Dedifferentiated amniotic fluid mesenchymal stem cell (primary cell): ENCODE data around the gene AFF3.
"Not testable (repeated sequence)": the region's sequence is repeated elsewhere in the genome, so short reads cannot be mapped to it uniquely, and the experiment has no call there.

Experiments used
- DNase-seq: peaks from one replicate; pipeline ENCODE4 v3.0.0-alpha.2; 2016; ENCODE audit errors: extremely low spot score

AFF3 gene

DNA sequence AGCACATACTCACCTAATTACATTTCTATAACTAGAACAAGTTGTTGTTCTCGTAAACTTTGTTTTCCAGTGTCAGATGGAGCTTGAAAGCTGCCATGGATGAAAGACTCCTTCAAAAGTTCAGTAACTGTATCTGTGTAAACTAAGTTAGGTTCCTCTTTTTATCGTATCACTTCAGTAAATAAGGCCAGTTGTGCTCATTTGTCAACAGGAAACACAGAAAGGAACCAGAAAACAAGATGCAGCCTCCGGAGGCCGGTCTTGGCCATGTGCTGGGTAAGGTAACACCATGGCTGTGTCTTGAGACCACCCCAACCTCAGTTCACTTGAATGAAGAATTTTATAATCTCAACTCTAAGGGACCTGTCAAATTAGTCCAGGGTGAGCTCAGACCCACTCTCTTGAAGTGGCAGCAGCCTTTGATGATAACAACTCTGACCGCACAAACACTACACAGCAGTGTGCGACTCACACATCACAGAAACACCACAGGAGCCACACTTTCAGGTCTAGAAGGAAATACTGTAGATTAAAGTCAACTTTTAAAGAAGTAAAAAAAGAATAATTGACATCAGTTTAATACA is 213.8 kb downstream of the AFF3 start:
- no peak for DNase-seq

DNA sequence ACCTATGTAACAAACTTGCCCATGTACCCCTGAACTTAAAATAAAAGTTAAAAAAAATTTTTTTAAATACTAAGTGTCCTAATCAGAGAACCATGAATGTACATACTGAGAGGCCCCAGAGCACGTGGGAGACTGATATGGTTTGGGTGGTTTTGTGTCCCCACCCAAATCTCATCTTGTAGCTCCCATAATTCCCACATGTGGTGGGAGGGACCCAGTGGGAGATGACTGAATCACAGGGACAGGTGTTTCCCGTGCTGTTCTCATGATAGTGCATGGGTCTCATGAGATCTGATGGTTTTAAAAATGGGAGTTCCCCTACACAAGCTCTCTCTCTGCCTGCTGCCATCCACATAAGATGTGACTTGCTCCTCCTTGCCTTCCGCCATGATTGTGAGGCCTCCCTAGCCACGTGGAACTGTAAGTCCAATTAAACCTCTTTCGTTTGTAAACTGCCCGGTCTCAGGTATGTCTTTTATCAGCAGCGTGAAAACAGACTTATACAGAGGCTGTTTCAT is 214.6 kb downstream of the AFF3 start:
- DNase-seq: not testable (repeated sequence)

DNA sequence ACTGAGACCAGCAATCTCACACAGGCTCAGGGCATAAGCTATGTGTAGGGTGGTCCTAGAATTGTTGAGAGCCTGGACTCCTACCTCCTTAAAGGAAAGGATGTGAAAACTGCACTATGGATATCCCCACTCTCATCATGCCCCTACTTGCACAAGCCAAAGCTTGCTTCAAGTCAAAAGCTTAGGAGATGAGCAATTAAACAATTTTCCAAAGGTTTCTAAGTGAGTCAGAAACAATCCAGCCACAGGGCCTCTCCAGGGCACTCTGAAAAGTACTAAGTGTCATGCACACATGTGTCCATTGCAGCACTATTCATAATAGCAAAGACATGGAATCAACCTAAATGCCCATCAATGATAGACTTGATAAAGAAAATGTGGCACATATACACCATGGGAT is 215.4 kb downstream of the AFF3 start:
- DNase-seq: no peak

DNA sequence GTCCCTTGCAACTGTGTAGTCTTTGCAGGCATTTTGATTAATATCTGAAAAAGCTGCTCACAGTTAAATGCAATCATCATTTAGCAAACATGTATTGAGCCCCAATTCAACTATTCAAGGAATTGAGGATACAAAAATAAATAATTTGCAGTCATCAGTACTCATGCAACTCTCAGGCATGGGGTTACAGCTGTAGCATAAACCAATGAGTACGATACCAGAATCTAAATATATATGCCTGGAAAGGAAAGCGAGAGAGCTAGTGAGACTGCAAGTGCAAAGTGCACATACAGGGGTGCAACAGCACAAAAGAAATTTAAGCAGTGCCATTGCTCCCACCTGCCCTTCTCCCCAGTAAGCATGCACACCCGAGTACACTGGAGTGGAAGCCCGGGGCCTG is 216.4 kb downstream of the AFF3 start:
- DNase-seq: no peak

DNA sequence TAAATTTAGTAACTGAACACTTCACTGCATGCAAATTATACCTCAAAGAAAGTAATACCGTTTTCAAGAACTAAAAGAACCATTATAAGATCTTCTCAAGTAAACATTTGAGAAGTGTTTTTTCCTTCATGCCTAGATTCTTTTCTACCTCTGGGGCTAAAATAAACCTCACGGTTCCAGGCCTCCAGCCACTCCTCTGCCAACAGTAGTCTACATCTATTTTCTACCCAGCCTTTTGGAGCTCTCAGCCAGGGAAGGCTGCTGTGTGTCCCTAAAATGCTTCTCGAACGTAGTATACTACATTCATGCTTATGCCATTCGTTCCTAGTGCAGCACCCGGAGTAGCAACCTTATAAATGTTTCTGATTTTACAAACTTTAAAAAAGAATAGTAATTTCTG is 219.7 kb downstream of the AFF3 start:
- DNase-seq: no peak

DNA sequence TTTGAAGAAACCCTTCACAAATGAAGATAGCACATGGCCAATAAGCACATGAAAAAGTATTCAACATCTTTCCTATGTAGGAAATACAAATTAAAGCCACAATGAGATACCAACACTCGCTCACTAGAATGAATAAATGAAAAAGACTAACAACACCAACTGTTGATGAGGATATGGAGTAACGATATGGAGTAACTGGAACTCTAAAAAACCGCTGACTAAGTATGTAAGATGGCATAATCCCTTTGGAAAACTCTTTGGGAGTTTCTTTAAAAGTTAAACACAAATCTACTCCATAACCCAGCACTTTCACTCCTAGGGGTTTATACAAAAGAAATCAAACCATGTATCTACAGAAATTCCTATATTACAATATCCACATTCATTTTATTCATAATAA is 220.5 kb downstream of the AFF3 start:
- no peak for DNase-seq

DNA sequence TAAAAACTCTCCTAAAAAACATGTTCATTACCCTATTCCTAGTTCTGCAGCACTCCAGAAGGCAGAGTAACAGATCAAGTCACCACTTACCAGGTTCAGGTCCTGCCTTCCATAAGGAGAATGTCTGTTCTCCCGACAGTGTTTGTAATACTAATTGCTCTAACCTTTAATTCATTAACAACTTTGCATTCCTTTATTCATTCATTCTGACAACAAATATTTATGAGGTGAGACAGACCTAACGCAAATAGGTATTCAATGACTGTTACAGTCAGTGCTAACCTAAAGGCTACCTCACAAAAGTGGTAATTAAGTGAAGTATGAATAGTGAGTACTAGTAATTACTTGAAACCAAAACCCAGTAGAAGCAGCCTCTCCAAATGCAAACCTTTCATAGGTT is 224.0 kb downstream of the AFF3 start:
- DNase-seq: no peak

DNA sequence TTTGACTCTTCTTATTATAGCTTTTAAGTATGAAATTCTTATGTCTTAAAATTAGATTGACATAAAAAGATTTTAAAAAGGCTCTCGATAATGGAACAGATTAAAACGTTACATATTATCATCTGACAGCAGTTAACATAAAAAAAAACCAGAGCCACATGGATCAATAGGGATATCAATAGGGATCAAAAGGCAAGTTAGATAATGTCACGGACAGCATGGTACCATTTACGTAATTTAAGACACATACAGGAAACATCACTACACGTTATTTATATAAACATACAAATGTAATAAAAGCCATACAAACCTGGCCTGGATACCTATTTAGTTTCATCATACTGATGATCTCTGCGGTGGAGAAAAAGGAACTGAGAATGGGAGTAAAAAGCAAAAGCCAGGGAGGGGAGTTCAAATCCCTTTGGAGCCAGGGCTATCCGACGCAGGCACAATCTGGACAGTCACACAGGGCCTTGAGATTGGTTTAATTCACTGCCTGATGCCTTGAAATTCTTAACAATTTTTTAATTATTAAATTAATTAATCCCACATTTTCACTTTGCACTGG is 227.2 kb downstream of the AFF3 start:
- no peak for DNase-seq

DNA sequence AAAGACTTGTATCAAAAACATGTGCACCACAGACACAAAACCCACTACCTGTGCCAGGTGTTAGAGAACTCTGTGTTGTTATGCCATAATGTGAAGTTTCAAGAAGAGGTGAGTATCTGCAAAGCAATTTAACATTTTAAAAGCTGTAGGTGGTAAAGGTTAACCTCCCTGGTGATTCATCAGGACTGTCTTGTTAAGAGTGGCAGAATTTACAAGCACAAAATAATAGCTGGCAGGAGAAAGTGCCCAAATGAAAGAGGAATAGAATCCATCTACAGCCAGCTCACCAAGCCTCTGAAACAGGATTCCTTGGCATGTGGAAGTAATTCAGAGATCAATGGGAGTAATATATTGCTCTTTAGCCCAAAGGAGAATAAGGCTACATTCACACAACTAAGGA is 230.7 kb downstream of the AFF3 start:
- DNase-seq: no peak

DNA sequence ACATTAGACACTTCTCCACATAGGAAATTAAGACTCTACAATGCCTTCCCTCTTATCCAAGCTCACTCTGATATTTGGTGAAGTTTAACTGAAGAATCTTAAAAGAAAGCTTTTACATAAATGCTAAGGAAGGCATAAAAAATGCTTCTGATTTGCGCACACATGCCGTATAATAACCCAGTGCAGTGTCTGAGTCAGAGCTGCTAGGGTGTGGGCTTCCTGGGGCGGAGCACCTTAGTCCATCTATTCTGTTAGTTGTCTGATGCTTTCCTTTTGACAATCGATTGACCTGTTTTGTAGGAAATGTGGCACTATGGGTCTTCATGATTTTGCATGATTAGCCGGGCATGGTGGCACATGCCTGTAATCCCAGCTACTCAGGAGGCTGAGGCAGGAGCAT is 231.5 kb downstream of the AFF3 start:
- DNase-seq: no peak

DNA sequence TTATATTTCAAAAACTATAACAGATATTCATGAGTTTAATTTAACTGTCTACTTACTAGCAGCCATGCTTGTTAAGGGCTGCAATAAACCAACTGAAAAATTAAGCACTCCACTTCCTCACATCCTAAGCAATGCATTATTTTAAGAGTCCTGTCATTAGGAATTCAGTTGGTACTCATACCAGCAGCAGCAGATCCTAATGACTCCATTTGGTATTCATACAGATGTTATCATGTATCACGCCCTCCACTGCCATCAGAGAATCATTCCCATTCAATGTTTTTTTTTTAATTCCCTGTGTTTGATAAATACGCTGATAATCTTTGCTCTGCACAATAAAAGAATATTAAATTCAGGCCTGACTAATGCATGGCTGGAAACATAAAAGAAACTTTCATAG is 236.8 kb downstream of the AFF3 start:
- no peak for DNase-seq

DNA sequence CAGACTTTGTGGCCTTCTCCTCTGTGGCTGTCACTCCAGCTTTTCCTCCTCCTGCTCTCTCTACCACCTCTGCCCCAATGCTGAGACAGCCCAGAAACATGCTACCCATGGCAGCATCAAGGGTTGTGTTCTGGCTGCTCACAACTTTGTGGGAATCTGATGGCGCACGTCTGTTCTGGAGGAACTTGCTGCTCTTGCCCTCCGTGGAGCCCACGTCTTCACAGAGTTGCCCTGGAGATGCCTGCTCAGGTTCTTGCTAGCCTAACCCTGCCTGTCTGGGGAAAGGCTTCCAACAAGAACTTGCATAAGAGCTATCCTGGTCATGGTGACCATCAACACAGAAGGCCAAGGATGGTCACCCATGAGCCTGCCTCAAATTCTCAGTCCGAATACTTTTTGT is 237.4 kb downstream of the AFF3 start:
- DNase-seq: no peak

DNA sequence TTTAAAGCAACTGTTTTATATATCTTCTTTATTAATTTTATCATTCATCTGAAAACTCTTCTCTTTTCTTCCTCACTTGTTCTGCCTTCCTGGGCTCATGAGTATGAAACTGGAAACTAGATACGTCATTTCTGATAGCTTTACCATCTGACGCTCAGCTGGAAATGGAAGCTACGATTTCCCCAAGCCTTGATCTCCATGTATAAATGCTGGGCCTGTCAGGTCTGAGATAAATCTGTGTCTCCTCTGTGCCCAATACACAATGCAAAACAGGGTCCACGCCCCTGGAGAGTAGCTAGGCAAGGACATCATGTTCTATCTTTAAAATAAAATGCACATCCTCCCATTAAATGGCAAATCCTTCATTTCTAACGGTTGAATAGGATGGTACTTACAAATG is 238.4 kb downstream of the AFF3 start:
- DNase-seq: no peak

DNA sequence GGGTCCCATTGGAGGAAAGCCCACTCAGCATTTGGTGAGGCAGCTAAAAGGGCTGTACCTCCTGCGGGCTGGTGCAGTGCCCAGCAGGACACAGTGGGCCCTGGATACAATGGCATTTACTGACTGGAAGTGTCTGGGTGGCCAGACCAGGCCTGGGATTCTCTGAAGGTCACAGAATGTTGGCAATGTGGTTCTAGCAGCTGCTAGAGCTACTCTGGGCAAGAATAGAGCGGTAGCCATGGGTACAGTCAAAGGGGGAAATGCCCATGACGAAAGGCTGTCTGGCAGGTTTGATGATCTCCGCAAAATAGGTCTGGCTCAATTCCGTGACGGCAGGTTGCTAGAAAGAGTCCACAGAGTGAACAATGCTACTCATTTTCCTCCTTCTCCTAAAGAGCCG is 241.8 kb downstream of the AFF3 start:
- DNase-seq: no peak

DNA sequence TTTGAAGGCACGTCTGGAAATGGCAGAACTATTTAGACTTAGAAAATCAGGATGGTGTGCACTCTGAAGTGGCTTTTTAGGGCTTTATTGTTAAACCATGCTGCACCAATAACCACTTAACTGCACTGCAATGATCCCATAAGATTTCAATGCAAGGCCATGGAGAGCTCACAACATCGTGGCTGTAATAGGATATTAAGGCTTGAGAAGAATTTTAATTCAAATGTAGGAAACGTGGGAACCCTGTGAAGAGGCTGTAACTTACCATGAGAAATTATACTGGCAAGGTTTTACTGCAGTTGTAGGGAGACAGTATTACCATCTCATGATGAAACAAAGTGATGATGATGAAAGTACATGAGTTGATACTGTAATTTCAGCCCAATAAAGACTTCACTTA is 242.5 kb downstream of the AFF3 start:
- DNase-seq: peak; percentile 22

DNA sequence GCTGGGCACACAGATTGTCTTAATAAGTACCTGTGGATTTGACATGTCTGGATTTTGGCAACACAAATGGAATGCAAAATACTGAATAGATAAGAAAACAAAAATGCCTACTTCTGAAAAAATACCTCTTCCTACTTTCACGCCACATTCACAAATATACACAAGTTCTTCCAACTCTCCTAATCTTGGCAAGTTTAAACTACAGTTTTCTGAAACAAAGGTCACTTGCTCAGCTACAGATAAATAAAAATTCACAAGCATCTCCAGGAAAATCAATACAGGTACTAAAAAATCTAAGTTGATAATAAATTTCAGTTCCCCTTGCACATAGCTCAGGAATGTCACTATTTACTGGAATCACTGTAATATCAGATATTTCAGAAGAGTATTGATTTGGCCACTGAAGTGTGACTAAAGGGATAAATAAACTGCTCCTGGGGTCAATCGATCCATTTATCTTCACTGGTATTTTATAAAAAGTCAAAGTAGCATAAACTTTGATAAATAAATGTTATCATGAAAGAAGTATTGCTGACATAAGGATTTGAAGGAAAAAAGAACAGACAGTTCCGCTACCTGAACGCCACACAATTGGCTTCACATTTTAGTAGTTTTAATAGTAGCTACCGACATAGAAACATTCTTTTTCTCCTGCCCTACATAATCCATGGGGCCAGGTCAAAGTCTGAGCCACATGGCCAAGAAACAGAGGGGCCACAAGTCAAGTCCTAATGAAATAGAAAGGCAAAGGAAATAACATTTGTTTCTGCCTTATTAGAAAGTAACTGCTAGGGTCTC is 243.1 kb downstream of the AFF3 start:
- DNase-seq: no peak

DNA sequence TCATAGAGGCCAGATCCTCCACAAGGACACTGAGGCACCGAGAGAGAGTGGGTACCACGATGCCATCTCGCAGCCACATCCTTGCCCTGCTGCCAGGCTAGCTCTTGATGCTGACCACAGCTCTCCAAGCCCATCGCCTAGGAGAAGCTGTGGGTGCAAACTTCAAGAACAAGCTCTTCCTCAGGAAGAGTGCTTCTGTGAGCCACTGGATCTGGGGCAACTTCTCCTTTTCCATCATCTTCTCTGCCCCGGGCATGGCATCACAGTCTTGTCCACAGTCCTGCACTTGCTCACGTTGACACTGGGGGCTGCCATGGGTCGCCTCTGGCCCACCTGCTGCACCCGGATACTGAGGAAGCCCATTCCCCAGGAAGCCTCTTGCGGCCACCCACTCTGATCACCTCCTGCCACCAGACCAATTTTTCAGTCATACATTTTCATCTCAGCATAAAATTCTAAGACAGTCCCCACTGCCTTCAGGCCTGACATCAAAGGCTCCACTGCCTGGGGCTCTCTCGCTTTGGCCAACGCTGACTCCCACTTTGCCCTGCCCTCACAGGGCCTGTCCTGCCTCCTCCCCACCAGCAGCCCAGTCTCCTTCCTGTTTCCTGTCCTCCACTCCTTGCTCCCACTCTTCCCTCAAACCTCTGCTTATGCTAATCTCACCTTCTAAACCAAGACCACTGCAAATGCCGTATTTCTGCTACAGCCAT is 243.9 kb downstream of the AFF3 start:
- DNase-seq: no peak

DNA sequence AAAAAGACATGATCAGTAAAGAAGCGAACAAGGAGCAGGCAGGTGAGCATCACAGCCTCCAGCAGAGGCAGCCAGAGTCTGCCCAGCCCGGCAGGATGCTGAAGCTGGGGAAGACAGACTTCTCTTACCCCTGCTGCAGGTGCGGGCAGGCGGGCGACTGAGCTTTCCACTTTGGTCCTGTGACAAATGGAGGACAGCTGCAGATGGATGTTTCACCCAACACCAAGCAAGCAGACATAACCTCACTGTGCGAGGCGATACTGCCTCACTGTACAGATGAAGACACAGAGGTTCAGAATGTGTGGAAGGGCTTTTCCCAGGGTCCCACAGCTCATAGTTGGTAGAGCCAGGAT is 251.0 kb downstream of the AFF3 start:
- DNase-seq: no peak

DNA sequence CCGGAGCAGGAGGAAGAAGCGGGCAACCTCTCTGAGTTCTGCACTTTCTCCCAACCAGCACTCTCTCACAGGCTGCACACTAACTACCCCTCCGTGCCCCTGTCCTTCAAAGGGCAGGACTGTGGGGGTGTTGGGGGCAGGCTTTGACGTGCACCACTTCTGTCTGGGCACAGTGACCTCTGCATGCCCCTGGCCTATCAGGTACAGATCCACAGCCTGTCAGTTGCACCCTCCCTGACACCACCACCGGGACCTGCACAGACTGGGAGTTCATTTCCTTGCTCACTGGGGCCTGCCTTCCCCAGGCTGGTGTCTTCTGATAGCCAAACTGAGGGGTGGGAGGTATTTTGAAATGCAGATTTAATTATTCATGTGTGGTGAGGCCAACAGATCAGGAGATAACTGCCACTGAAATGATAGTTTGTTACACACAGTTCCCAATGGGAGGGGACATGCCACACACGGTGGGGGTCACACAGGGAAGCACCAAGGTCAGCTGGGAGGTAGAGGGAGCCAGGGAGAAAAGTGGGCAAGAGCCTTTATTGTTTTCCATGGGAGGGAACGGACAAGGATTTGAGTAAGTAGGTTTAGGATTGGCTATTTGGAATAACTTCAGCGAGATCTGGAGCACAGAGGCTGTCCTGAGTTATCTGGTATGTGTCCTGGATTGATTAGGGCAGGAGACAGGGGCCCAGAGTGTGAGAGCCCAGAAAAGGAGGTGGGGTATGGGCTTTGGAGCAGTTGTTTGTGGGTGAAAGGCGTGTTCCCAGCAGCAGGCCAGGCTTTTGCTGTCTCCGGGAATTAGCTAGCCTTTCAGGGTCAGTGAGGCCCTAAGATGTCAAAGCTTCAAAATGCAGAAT is 251.6 kb downstream of the AFF3 start:
- no peak for DNase-seq

DNA sequence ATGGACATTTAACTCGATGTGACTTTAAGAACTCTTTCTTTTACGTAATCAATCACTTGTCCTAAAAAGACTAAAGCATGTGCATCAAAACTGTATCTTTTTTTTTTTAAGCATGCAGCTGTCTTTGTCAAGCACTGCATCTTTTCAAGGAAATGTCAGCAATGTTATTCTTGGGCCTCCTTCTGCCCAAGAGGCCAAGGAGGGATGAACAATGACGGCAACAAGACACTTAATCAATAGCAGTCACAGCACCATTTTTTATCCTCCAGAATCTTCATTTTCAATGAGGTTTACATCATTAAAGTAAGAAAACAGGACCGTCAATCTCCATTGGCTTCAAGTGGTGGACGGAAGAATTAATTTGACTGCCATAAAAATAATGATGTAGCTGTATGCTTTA is 253.8 kb downstream of the AFF3 start:
- no peak for DNase-seq

DNA sequence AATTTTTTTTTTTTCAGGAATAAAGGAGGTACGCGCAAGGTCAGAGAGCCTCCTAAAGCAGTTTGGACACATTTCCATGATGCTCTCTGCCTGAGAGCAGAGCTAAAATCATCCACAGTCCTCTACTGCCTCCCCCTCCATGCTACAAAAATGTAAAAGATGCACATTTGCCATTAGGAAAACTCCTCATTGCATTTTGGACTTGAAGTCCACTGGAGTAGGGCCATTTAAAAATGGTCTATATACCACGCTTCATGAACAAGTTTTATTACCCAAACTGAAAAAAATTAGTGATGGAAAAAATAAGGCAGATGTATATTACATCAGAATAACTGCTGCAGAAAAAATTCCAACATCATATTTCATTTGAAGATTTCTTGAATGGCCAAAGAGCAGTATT is 256.0 kb downstream of the AFF3 start:
- DNase-seq: no peak

DNA sequence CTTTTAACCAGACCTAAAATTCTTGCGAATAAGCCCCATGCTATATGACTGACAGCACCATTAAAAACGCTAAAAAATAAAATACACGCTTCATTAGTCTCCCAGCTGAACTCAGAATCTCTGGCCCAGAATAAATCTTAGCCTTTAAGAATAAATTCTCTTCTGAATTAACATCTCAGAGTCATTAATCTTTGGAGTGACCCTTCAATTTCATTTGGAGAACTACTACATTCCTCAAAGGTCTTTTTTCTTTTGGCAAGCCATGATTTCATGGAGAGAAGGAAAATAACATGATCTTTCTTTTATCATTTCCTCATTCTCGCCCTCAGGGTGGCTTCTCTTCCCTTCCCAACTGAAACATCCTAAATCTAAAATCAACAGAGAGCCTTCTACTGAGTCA is 259.0 kb downstream of the AFF3 start:
- DNase-seq: no peak
